Hepatocyte (in vitro differentiated cells): ENCODE results near the gene AFF2. TPM values are rescaled to one million over a fixed set of nuclear protein-coding genes. Genes with fewer than 3 reads are reported as not detected.

Source experiments
- DNase-seq: peaks from one replicate; pipeline ENCODE4 v3.0.0-alpha.2; 2016; ENCODE audit warnings: low spot score
- H2AFZ ChIP-seq: fragments of 200-600 bp; sonication (generic); 2 replicates; pipeline ENCODE4 v1.6.0; 2016; ENCODE audit warnings: antibody characterized with exemption, mild to moderate bottlenecking
- H3K27ac ChIP-seq: fragments of 200-600 bp; sonication (generic); 2 replicates; pipeline ENCODE4 v1.5.1; 2016; ENCODE audit warnings: mild to moderate bottlenecking
- H3K27me3 ChIP-seq: fragments of 200-600 bp; sonication (generic); 2 replicates; pipeline ENCODE4 v1.6.1; 2016
- H3K36me3 ChIP-seq: fragments of 200-600 bp; sonication (generic); replicated peaks from 2 replicates; pipeline ENCODE4 v1.5.1; 2016; ENCODE audit warnings: low read depth; ENCODE audit not compliant: insufficient read depth
- H3K4me1 ChIP-seq: fragments of 200-600 bp; sonication (generic); 2 replicates; pipeline ENCODE4 v1.5.1; 2016; ENCODE audit warnings: mild to moderate bottlenecking, moderate library complexity; ENCODE audit not compliant: insufficient read depth
- H3K4me2 ChIP-seq: fragments of 200-600 bp; sonication (generic); 2 replicates; pipeline ENCODE4 v1.6.0; 2016
- H3K4me3 ChIP-seq: fragments of 200-600 bp; sonication (generic); 2 replicates; pipeline ENCODE4 v1.5.1; 2016; ENCODE audit warnings: mild to moderate bottlenecking
- H3K79me2 ChIP-seq: fragments of 200-600 bp; sonication (generic); 2 replicates; pipeline ENCODE4 v1.6.0; 2017; ENCODE audit warnings: mild to moderate bottlenecking
- H3K9me2 ChIP-seq: fragments of 200-600 bp; sonication (generic); replicated peaks from 2 replicates; pipeline ENCODE4 v1.6.0; 2017; ENCODE audit warnings: mild to moderate bottlenecking; ENCODE audit not compliant: insufficient read depth
- H3K9me3 ChIP-seq: fragments of 200-600 bp; sonication (generic); 2 replicates; pipeline ENCODE4 v1.5.1; 2016; ENCODE audit warnings: low read depth, mild to moderate bottlenecking
- H4K20me1 ChIP-seq: fragments of 200-600 bp; sonication (generic); 2 replicates; pipeline ENCODE4 v1.6.0; 2016; ENCODE audit warnings: mild to moderate bottlenecking; ENCODE audit not compliant: insufficient read depth, poor library complexity, severe bottlenecking
- CTCF ChIP-seq: fragments of 200-600 bp; sonication (generic); IDR thresholded peaks from 2 replicates; pipeline ENCODE4 v1.5.1; 2016; ENCODE audit warnings: antibody characterized with exemption, mild to moderate bottlenecking; ENCODE audit not compliant: poor library complexity
- EZH2 ChIP-seq: fragments of 200-600 bp; sonication (generic); IDR thresholded peaks from 2 replicates; pipeline ENCODE4 v1.6.1; 2016; ENCODE audit warnings: antibody characterized with exemption, mild to moderate bottlenecking, borderline replicate concordance
- EZH2phosphoT487 ChIP-seq: fragments of 200-600 bp; sonication (generic); IDR thresholded peaks from one replicate; pipeline ENCODE4 v1.6.1; 2018; ENCODE audit warnings: antibody characterized with exemption, mild to moderate bottlenecking, low read depth, moderate library complexity; ENCODE audit not compliant: unreplicated experiment, severe bottlenecking
- WGBS: methylation state at CpG from one replicate; pipeline ENCODE4 v1.1.6; 2016; ENCODE audit warnings: low lambda C conversion rate; ENCODE audit errors: missing lambda C conversion rate; 5-methylcytosine and 5-hydroxymethylcytosine counted together
- polyA plus RNA-seq: library from polyadenylated mRNA; unstranded; fragments of >200 nt; fragmentation: Nextera tagmentation; extraction: Ambion mirVana; gene quantifications from 2 replicates; pipeline ENCODE4 v1.2.1, GENCODE V29; 2016
- total RNA-seq: library from RNA; depleted of rRNA; stranded (reverse); fragments of >200 nt; gene quantifications from 2 replicates; pipeline ENCODE4 v1.2.3, GENCODE V29; 2014

The AFF2 gene
- total and polyA plus RNA-seq, 2 experiments from 2014 or later: 2.1 to 6.5 TPM

- H3K27ac ChIP-seq: no peak overlapping the region
- H3K27me3 ChIP-seq: no peaks in the 10 kb centered on the region
- H2AFZ ChIP-seq: no peak overlapping the region
- H3K9me3 ChIP-seq: no peaks in the 10 kb centered on the region
- TF ChIP-seq CTCF (no peak), EZH2phosphoT487 (no peak), EZH2 (no peak)
- WGBS: 82% methylated on average over 5 of the region's 5 CpGs
- H3K4me3 ChIP-seq: no peak overlapping the region
- no peaks in the 10 kb centered on the region for H3K9me2 ChIP-seq
- H3K4me1 ChIP-seq: no peaks in the 10 kb centered on the region
- no peaks in the 10 kb centered on the region for H3K36me3 ChIP-seq
- H4K20me1 ChIP-seq: no peaks in the 10 kb centered on the region
- no peaks in the 10 kb centered on the region for H3K79me2 ChIP-seq
- DNase-seq: no peak
- H3K4me2 ChIP-seq: no peak overlapping the region
Observed at GRCh38 chrX:148878371-148878770, 378.0 kb downstream of the AFF2 start.

GRCh38 chrX:148885203-148885602 lies 384.8 kb downstream of the AFF2 start:
- Histone ChIP-seq H3K4me1 (no peaks in the 10 kb centered on the region), H3K4me2 (no peak overlapping the region), H3K4me3 (no peak overlapping the region), H3K27me3 (no peaks in the 10 kb centered on the region), H3K9me2 (no peaks in the 10 kb centered on the region), H3K36me3 (no peaks in the 10 kb centered on the region), H4K20me1 (no peaks in the 10 kb centered on the region), H3K9me3 (no peaks in the 10 kb centered on the region), H3K27ac (no peak overlapping the region), H2AFZ (no peak overlapping the region), H3K79me2 (no peaks in the 10 kb centered on the region)
- no peak for TF ChIP-seq EZH2phosphoT487
- TF ChIP-seq EZH2: no peak
- no peak for TF ChIP-seq CTCF
- no peak for DNase-seq
- WGBS: 62% methylated on average over 3 of the region's 3 CpGs

GRCh38 chrX:148893395-148893794 lies 393.0 kb downstream of the AFF2 start:
- no peaks in the 10 kb centered on the region for H3K9me2 ChIP-seq
- H3K36me3 ChIP-seq: no peaks in the 10 kb centered on the region
- H3K4me2 ChIP-seq: no peak overlapping the region
- no peaks in the 10 kb centered on the region for H3K27me3 ChIP-seq
- no peaks in the 10 kb centered on the region for H3K4me1 ChIP-seq
- no peak overlapping the region for H2AFZ ChIP-seq
- no peak overlapping the region for H3K27ac ChIP-seq
- H4K20me1 ChIP-seq: no peaks in the 10 kb centered on the region
- TF ChIP-seq EZH2phosphoT487 (no peak), EZH2 (no peak), CTCF (no peak)
- no peak for DNase-seq
- H3K79me2 ChIP-seq: no peaks in the 10 kb centered on the region
- no peak overlapping the region for H3K4me3 ChIP-seq
- no peaks in the 10 kb centered on the region for H3K9me3 ChIP-seq

GRCh38 chrX:148902581-148902980 lies 402.2 kb downstream of the AFF2 start:
- H3K9me3 ChIP-seq: no peaks in the 10 kb centered on the region
- DNase-seq: no peak
- H2AFZ ChIP-seq: no peak overlapping the region
- no peak overlapping the region for H3K27ac ChIP-seq
- no peak overlapping the region for H3K4me3 ChIP-seq
- H4K20me1 ChIP-seq: no peaks in the 10 kb centered on the region
- H3K9me2 ChIP-seq: no peaks in the 10 kb centered on the region
- no peaks in the 10 kb centered on the region for H3K79me2 ChIP-seq
- no peaks in the 10 kb centered on the region for H3K4me1 ChIP-seq
- no peaks in the 10 kb centered on the region for H3K27me3 ChIP-seq
- TF ChIP-seq CTCF (no peak), EZH2 (no peak), EZH2phosphoT487 (no peak)
- no peak overlapping the region for H3K4me2 ChIP-seq
- no peaks in the 10 kb centered on the region for H3K36me3 ChIP-seq
